SW480 (cell line): ENCODE results near the gene MAPKAPK2.

ENCODE experiments used
- DNase-seq: peaks from one replicate; pipeline ENCODE4 v3.0.0-alpha.2; 2016; ENCODE audit warnings: low spot score

The MAPKAPK2 gene

GRCh38 chr1:206703661-206704060, 19.0 kb downstream of the MAPKAPK2 start:
- DNase-seq: no peak

DNA sequence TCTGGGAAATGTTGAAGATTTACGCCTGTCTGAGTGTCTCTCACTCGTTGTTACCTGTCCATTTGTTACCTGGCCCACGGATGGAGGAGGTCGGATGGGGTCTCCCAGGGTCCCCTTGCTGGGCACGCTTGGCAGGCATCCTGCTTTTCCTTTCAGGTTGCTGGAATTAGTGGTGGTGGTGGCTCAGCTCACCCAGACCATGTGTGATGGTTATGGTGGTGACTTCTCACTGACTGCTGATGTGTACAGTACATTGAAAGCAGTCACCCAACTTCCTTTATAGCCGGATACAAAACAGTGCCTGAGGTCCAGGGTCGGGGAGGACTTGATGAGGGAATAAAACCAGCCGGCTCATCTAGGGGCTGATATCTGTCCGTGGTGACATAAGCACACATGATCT, 19.5 kb downstream of the MAPKAPK2 start:
- no peak for DNase-seq

DNA sequence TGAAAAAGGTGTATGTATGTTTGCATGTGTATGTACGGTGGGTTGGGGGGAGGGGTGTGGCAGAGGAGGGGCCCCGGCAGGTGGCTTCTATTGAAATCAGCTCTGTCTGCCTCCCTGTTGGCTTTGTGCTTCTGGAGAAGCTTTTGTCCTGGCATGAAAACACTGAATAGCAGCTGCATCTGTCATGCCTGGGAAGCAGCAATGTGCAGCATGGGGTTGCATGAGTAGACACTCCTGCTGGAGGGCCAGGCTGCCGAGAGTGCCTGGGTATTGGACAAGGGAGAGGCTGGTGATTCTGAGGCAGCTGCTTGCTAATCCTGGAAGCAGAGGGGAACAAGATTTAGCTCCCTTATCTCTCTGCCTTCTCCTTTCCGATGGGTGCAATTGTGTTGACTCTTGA, 20.5 kb downstream of the MAPKAPK2 start:
- no peak for DNase-seq

DNA sequence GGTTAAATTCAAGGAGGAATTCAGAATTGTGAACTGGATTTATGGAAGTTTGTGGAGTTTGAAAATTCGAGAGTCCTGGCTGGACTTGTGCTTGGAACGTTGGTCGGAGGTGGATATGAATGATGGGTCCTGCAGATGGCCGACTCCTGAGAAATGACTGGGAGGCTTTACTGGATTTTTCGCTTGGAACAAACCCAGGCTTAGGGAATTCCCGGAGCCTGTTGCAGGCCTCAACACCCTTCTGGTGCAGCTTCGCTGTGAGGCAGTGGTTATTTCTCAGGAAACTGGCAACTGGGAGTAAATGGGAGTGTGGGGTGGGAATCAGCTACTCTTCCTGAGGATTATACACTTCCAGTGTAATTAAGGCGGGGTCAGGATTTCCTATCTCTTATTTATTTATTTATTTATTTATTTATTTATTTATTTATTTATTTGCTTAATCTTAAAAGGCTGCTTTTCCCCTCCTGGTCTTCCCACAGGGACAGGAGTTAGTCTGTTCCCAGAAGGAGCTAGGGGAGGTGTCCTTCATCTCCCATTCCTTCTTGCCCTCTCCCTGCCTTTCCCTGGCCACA, 21.1 kb downstream of the MAPKAPK2 start:
- no peak for DNase-seq

- DNase-seq: no peak
Measured at GRCh38 chr1:206706298-206706791, 21.6 kb downstream of the MAPKAPK2 start.

GRCh38 chr1:206706806-206707366, 22.2 kb downstream of the MAPKAPK2 start:
- DNase-seq: no peak

DNA sequence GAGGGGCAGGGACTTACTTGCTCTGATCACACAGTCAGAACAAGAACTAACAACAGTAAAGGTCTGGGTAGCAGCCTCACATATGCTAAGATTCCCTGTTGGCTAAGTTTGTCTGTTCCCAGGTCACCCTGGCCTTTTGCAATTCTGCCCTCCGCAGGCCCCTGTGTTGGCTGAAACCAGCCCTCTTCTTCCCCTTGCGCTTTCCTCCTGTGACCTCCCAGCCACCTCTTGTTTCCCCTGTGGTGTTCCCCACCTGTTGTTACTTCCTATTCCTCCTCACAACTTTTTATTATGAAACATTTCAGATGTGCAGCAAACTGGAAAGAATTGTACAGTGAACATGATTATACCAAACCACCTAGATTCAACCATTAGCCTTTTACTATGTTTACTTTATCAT, 23.4 kb downstream of the MAPKAPK2 start:
- DNase-seq: no peak

- DNase-seq: no peak
Measured at GRCh38 chr1:206708882-206709281, 24.2 kb downstream of the MAPKAPK2 start.

GRCh38 chr1:206709322-206709721, 24.6 kb downstream of the MAPKAPK2 start:
- DNase-seq: no peak

GRCh38 chr1:206709772-206710459, 25.2 kb downstream of the MAPKAPK2 start:
- DNase-seq: no peak

- DNase-seq: no peak
Measured at GRCh38 chr1:206710460-206710823, 25.7 kb downstream of the MAPKAPK2 start.

DNA sequence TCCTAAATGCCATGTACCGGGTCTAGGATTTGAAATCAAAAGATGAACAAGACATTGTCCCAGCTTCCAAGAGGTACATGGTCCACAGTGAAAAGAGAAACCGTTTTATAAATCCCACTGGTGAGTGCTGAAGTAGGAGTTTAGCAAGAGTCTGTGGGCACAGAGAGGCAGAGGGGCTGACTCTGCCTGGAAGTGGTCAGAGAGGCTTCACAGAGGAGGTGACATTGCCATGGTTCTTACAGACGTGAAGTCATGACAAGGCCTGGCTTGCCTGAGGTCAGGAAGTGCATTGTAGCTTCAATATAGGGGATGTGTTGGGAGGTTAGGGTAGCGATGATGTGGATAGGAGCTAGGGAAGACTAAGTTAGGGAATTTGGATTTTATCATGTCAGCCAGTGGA, 28.4 kb downstream of the MAPKAPK2 start:
- DNase-seq: no peak

DNA sequence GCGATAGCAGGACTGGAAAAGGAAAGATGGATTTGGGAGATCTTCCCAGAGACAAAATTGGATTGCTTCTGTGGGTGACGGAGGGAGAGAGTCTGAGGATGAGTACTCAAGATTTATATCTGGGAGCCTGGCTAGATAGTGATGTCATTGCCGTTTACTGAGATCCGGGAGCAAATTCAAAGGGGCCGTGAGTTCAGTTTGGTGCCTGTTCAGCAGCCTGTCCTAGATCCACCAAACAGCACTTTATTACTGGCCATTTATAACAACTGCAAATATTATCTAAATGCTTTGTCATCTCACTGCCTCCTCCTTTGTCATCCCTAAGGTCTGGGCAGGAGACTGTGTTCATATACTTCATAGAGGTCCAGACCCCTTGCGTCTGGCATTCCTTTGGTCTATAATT, 29.2 kb downstream of the MAPKAPK2 start:
- DNase-seq: no peak

DNA sequence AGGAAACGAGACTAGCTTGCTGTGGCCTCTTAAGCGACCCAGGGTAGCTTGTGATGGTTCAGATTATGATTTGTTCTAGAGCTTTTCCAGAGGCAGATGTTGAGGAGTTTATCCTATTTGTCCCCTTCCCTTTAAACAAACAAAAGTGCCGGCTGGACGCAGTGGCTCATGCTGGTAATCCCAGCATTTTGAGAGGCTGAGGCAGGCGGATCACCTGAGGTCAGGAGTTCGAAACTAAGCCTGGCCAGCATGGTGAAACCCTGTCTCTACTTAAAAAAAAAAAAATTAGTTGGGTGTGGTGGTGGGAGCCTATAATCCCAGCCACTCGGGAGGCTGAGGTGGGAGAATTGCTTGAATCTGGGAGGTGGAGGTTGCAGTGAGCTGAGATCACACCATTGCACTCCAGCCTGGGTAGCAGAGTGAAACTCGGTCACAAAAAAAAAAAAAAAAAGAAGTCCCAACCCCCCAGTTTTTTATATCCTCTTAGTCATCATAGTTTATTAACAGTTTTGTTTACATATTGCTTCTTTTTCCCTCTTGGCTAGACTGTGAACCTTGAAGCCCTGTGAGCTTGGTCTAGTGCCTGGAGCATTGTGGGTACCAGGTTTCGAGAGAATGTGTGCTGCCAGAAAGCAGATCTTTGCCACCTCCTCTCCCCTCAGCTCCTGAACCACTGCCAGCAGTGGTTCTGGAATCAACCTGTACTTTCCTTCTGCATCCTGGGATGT, 29.8 kb downstream of the MAPKAPK2 start:
- DNase-seq: peak; percentile 44

DNA sequence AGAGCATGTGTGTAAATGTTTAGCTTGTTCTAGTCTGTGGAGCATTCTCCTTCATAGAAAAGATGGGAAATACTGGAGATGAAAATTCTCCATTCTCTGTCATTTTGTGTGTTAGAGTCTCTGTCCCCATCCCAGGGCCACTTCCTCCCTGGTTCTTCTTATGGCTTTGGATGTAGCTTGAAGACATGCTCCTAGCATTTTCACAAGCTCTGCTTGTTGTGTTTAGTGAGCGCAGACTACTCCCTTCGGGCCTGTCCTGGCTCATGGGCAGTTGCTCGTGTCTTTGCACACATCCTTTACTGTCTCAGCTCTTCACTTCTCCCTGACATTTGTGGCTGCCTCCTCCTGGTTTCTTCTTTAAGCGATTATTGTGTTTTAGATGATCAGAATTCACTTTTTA, 30.4 kb downstream of the MAPKAPK2 start:
- DNase-seq: no peak

DNA sequence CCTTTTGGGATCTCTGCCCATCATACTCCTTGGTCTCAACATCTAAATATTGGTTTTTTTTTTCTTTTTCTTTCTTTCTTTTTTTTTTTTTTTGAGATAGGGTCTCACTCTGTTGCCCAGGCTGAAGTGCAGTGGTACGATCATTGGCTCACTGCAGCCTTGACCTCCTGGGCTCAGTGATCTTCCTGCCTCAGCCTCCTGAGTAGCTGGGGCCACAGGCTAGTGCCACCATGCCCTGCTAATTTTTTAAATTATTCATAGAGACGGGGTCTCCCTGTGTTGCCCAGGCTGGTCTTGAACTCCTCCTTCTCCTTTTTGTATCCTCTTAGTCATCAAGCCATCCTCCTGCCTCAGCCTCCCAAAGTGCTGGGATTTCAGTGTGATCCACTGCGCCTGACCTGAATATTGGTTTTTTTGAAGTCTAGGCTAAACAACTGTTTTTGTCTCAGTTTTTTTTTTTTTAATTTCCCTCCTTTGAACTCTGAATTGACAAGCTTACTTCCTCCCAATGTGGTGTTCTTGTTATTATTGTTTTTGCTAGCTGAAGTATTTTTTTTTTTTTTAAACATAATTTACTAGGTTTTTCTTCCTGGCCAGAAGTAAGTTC, 30.9 kb downstream of the MAPKAPK2 start:
- no peak for DNase-seq

GRCh38 chr1:206716159-206716869, 31.6 kb downstream of the MAPKAPK2 start:
- DNase-seq: no peak

DNA sequence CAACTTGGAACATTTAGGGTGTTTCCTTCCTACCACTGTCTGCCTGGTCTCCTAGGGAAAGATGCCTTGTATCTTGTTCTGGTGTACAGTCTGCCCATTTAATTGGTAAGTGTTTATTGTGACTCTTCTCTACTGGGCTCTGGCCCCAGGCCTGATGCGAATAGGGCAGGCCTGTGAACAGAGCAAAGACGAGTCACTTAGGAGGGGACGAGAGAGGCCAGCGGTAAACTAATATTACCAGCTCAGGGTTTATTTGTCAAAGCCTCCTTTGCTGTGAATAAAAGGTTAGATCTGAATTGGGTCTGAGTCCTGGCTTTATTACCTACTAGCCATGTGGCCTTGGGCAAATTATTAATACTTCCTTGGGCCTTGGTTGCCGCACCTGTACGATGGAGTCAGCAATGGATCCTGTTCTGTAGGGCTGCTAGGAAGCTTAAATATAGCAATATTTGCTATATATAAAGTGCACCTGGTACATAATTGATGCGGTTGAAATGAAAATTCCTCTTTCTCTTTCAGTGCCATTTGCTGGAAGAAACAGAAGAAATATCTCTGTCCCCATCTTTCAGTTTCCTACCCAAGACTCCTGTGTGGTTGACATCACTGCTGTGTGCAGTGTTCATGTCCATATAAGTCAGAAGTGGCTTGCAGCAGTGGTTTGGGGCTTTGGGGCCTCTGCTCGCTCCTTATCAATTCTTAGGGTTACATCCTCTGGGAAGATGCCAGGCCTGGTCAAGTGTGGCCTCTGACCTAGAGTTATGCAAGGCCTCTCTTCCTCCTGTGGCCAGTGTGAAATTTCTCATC, 32.4 kb downstream of the MAPKAPK2 start:
- DNase-seq: no peak

DNA sequence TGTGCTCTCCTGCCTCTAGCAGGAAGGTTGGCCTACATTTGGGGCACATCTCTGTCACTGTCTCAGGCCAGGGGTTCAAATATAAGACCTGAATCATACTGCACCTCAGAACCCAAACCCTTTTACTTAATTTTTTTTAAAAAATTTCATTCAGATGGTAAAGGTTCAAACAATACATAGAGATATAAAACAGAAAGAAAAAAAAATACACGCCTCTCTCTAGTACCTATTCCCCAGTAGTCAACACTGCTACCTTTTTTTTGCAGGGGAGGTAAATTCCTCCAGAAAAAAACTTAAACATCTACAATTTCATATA, 32.9 kb downstream of the MAPKAPK2 start:
- no peak for DNase-seq

DNA sequence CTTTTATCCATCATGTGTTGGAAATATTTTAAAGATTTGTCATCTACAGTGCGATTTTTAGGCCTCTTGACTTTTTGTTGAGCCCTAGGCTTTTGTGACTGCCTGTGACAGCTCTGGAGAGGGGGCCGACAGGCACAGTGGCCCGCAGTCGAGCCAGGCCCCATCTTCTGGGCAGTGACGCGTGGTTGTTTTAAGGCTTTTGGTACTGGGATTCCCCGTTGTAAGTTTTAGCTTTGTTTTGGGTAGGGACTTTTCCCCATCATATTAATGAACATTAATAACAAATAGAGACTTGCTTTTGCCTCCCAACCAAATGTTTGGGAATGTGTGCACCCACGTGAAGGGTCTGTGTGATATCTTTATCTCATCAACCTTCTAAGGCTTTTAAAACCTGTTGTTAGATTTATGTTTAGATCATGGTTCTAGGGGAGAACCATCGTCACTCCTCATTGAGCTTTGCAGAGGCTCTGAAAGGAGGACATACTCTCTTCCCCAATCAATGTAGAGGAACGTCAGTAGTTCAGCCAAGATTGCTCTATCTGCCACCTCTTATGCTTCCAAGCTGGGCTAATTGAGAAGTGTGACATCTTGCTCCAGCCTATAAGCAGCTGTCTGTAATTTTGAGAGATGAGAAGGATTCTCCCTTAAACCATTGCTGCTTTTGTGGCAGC, 34.6 kb downstream of the MAPKAPK2 start:
- DNase-seq: no peak

DNA sequence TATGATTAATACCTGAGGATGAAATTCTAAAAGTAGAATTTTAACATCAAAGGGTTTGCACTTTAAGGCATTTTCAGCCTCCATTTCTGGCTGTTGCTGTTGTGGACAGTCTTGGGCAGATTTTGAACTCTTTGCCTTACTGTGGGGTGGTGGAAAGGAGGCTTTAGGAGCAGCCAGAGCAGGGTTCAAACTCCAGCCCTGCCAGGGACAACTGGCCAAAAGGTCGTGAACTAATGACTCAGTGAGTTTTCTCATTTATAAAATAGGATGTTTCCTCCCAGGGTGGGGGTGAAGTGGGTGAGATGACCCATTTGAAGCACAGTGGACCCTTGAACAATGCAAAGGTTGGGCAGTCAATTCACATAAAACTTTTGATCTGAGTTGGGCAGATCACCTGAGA, 36.7 kb downstream of the MAPKAPK2 start:
- no peak for DNase-seq
